ENCODE results near the gene ZMIZ1.

Gene ZMIZ1

DNA sequence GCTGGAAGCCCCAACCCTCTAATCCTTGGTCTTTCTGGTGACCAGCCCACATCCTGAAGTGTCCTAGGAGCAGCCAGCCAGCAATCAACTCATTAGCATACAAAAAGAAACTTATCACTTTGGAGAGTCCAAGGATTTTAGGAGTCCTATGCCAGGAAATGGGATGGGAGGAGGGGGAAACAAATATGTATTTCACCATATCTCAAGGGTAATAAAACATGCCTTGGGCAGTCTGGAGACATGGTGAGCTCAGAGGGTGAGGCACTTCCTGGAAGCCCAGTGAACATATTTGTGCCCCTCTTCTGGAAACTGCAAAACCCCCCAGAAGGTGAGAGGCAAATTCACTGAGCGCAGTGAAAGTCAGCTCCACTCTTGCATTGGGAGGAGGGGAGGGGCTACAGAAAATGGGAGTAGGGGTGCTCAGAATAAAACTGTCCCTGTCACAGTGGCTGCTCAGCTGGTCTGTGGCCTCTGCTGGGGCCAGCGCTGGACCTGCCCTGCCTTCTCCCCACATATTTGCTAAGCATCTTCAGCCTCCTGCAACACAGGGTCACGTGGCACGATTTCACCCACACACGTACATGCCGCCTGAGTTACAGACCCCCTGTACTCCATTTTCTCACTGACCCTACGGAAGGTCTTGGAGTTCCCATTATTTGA lies 17.7 kb upstream of the ZMIZ1 start:
- DNase-seq (ENCODE audit: low spot score), result peak; percentile 27

DNA sequence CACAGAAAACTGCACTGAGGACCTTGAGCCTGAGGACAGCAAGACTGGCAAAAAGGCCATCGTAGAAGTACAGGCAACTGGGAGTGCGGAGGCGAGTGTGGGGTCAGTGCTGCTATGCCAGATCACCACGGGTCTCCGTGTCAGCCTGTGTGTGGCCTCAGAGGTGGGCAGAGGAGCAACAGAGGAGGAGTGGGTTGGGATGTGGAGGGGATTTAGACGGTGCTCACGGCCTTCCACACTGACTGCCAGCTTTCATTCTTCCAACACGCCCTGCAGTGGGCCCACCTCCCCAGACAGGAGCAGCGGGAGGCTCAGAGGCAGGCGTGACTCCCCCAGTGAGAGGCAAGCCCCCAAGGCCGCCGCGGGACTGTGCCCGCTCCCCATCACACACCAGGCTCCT lies 17.0 kb upstream of the ZMIZ1 start:
- no peak for DNase-seq (ENCODE audit: low spot score)

DNA sequence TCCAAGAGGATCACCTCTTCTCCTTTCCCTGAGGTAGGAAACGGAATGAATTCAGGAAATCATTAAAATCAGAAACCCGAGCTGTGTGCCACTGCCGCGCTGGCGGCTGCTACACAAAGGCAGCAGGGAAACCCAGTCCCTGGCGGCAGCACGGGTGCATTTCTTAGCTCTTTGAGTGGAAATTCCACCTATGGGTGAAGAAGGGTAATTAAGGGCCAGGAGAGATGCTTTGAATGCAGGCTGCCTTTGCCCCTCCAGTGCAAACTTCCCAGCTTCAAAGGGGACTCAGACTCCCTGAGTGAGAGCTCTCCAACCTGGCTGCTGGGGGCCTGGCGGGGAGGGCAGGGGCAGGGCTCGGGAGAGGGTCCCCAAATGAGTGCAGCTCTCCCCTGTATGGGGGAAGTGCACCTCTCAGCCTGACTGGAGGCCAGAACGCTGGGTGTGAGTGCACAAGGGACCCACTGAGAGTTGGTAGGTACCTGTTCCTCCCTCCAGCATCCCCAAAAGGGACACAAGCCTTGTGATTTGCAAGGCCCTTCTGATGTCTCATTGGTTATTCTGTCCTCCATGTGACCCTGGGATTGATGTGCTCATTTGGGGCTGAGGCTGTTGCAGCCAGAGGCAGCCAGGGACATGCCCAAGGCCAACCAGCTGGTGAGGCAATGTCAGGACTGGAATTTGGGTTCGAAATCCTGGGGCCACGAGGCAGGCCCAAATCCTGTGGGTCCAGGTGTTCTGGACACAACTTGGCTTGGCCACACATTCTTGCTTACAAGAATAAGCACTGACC lies 16.3 kb upstream of the ZMIZ1 start:
- no peak for DNase-seq (ENCODE audit: low spot score)

- no peak for DNase-seq (ENCODE audit: low spot score)
These were observed 15.7 kb upstream of the ZMIZ1 start for GRCh38 chr10:79053081-79053434.

- no peak for DNase-seq (ENCODE audit: low spot score)
These were observed 15.1 kb upstream of the ZMIZ1 start for GRCh38 chr10:79053481-79054202.

DNA sequence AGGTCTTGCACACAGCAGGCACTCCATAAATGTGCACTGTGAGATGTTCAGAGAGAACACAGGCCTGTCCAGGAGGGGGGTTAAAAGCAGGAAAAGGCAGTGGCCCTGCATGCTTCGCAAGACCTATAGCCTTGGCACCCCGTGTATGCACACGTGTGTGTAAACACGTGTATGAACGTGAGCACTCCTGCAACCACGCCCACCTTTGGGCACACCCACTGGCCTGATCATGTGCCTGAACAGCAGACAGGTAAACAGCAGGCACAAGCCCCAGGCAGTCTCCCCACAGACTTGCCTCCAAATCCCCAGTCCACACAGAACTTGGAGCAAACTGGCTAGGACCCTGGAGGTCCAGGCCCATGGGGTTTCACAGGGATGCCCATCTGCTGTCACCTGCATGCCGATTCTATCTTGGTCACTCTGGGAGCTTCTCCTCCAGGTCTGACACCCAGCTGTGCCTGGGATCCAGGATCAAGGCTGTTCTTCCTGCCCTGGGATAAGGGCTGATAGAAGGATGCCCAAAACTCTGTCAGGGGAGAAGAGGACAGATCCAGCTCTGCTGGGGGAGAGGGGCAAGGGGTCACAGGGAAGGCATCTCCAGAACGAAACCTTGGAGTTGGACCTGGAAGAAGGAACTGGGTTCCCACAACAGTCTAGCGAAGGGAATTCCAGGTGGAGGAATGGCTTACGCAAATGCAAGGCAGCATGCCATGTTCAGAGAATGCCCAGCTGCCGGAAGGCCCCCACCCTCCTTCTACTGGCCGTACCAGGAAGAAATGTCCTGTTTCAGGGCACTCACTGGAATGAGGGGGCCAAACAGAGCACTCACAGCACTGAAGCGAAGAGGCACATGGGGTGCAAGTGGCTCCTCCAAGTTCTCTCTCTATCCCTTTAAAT lies 14.3 kb upstream of the ZMIZ1 start:
- DNase-seq (ENCODE audit: low spot score), result no peak

DNA sequence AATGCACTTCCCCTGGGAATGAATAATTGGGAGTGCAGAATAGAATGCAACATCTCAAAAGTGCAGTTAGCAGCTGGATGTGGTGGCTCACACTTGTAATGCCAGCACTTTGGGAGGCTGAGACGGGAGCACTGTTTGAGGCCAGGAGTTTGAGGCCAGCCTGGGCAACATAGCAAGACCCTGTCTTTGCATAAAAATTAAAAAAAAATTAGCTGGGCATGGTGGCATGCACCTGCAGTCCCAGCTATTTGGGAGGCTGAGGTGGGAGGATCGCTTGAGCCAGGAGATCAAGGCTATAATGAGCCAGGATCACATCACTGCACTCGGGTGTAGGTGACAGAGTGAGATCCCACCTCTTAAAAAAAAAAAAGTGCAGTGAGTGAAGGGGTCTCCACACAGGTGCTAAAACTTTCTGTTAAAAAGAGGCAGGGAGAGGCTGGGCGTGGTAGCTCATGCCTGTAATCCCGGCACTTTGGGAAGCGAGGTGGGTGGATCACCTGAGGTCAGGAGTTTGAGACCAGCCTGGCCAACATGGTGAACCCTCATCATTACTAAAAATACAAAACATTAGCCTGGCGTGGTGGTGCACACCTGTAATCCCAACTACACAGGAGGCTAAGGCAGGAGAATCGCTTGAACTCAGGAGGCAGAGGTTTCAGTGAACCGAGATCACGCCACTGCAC lies 13.5 kb upstream of the ZMIZ1 start:
- no peak for DNase-seq (ENCODE audit: low spot score)

GRCh38 chr10:79055892-79056291 lies 12.9 kb upstream of the ZMIZ1 start:
- DNase-seq (ENCODE audit: low spot score), result no peak

GRCh38 chr10:79056361-79056735 lies 12.4 kb upstream of the ZMIZ1 start:
- DNase-seq (ENCODE audit: low spot score), result no peak

GRCh38 chr10:79056736-79057391 lies 11.9 kb upstream of the ZMIZ1 start:
- no peak for DNase-seq (ENCODE audit: low spot score)

GRCh38 chr10:79057481-79058275 lies 11.1 kb upstream of the ZMIZ1 start:
- no peak for DNase-seq (ENCODE audit: low spot score)

- no peak for DNase-seq (ENCODE audit: low spot score)
These were observed 9.6 kb upstream of the ZMIZ1 start for GRCh38 chr10:79058899-79059841.

GRCh38 chr10:79059859-79060379 lies 8.8 kb upstream of the ZMIZ1 start:
- no peak for DNase-seq (ENCODE audit: low spot score)

GRCh38 chr10:79060641-79061255 lies 8.0 kb upstream of the ZMIZ1 start:
- DNase-seq (ENCODE audit: low spot score), result no peak

DNA sequence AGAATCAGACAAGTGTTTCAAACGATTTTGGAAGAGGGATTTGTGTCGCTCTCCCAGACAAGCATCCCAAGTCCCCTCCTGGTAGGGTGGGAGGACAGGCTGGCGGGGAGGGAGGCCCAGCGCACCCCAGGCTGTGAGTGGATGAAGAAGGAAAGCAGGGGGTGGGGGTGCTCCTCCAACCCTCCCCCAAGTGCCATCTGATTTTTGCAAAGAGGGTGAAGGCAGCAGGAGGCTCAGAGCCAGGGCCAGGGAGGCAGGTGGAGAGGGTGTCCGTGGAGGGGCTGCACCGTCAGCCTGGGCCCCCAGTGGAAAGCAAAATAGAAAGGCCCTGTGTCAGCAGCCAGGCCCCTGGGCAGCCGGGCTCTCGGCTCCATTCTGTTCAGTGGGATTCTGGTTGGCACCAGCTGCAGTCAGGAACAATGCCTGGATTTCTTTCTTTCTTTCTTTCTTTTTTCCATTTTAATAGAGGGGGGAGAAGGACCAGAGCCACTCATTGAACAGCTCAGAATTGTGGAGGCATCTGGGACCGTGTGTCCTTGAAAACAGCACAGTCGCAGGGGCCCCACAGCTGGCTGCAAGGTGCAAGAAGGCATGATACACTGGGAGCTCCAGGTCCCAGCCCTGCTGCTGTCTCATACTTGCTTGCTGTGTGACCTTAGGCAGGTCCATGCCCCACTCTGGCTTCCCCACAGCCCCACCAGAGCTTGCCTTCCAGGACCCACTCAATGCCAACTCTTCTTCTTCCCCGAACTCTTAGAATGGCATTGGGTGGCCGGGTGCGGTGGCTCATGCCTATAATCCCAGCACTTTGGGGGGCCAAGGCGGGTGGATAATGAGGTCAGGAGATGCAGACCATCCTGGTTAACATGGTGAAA lies 7.1 kb upstream of the ZMIZ1 start:
- no peak for DNase-seq (ENCODE audit: low spot score)

- DNase-seq (ENCODE audit: low spot score), result no peak
These were observed 5.7 kb upstream of the ZMIZ1 start for GRCh38 chr10:79063071-79063491.
